H9 (cell line): Measurements from ENCODE around the gene HAGH. TPM values are rescaled to one million over a fixed set of nuclear protein-coding genes. Genes with fewer than 3 reads are reported as not detected.

Experiments
- DNase-seq: peaks from one replicate; pipeline ENCODE4 v3.0.0-alpha.2; 2017
- H2AFZ ChIP-seq: one replicate; pipeline ENCODE4 v1.6.1; 2013; ENCODE audit warnings: mild to moderate bottlenecking, low read length, control low read depth, moderate library complexity
- H2AK5ac ChIP-seq: 2 replicates; pipeline ENCODE4 v1.6.1; 2013; ENCODE audit warnings: low read length, control low read depth, mixed read lengths; ENCODE audit not compliant: insufficient read length
- H2BK120ac ChIP-seq: one replicate; pipeline ENCODE4 v1.6.1; 2013; ENCODE audit warnings: low read depth, mild to moderate bottlenecking, low read length, control low read depth, inconsistent platforms; ENCODE audit not compliant: poor library complexity, severe bottlenecking
- H2BK12ac ChIP-seq: 2 replicates; pipeline ENCODE4 v1.6.1; 2013; ENCODE audit warnings: low read length, control low read depth, mixed read lengths, low read depth; ENCODE audit not compliant: insufficient read length
- H2BK15ac ChIP-seq: 2 replicates; pipeline ENCODE4 v1.6.1; 2013; ENCODE audit warnings: low read depth, low read length, control low read depth
- H2BK20ac ChIP-seq: one replicate; pipeline ENCODE4 v1.6.1; 2013; ENCODE audit warnings: low read depth, mild to moderate bottlenecking, low read length, control low read depth, inconsistent platforms; ENCODE audit not compliant: poor library complexity, severe bottlenecking
- H2BK5ac ChIP-seq: 2 replicates; pipeline ENCODE4 v1.6.1; 2013; ENCODE audit warnings: low read length, control low read depth, mixed read lengths; ENCODE audit not compliant: insufficient read length
- H3K14ac ChIP-seq: 2 replicates; pipeline ENCODE4 v1.6.1; 2013; ENCODE audit warnings: low read length, control low read depth; ENCODE audit not compliant: insufficient read depth
- H3K18ac ChIP-seq: 2 replicates; pipeline ENCODE4 v1.6.1; 2013; ENCODE audit warnings: low read depth, mild to moderate bottlenecking, mixed read lengths, low read length, control low read depth; ENCODE audit not compliant: insufficient read length
- H3K23ac ChIP-seq: 2 replicates; pipeline ENCODE4 v1.6.1; 2013; ENCODE audit warnings: low read length, control low read depth, mixed read lengths, low read depth; ENCODE audit not compliant: insufficient read length
- H3K23me2 ChIP-seq: 2 replicates; pipeline ENCODE4 v1.6.1; 2013; ENCODE audit warnings: low read depth, mild to moderate bottlenecking, mixed read lengths, low read length, control low read depth; ENCODE audit not compliant: insufficient read length, poor library complexity, severe bottlenecking
- H3K27ac ChIP-seq: 2 replicates; pipeline ENCODE4 v1.5.1; 2013; ENCODE audit warnings: low read length, control low read depth, mixed read lengths, low read depth; ENCODE audit not compliant: insufficient read length
- H3K27me3 ChIP-seq: 2 replicates; pipeline ENCODE4 v1.6.1; 2013; ENCODE audit warnings: low read length, control low read depth, inconsistent platforms; ENCODE audit not compliant: insufficient read depth
- H3K4ac ChIP-seq: 2 replicates; pipeline ENCODE4 v1.6.1; 2013; ENCODE audit warnings: low read depth, mild to moderate bottlenecking, control low read depth, inconsistent platforms, low read length, moderate library complexity
- H3K4me1 ChIP-seq: 2 replicates; pipeline ENCODE4 v1.6.1; 2013; ENCODE audit warnings: low read length, control low read depth, inconsistent platforms; ENCODE audit not compliant: insufficient read depth
- H3K4me2 ChIP-seq: 2 replicates; pipeline ENCODE4 v1.6.1; 2013; ENCODE audit warnings: low read length, control low read depth, mixed read lengths; ENCODE audit not compliant: insufficient read length, insufficient read depth
- H3K56ac ChIP-seq: 2 replicates; pipeline ENCODE4 v1.6.1; 2013; ENCODE audit warnings: low read depth, mild to moderate bottlenecking, mixed read lengths, low read length, control low read depth; ENCODE audit not compliant: insufficient read length
- H3K79me1 ChIP-seq: 2 replicates; pipeline ENCODE4 v1.6.1; 2013; ENCODE audit warnings: low read depth, mild to moderate bottlenecking, moderate library complexity, low read length, control low read depth, inconsistent platforms; ENCODE audit not compliant: insufficient read depth, poor library complexity, severe bottlenecking
- H3K79me2 ChIP-seq: 2 replicates; pipeline ENCODE4 v1.6.1; 2013; ENCODE audit warnings: low read length, control low read depth, inconsistent platforms; ENCODE audit not compliant: insufficient read depth
- H3K9ac ChIP-seq: 2 replicates; pipeline ENCODE4 v1.6.1; 2013; ENCODE audit warnings: low read length, control low read depth, mixed read lengths; ENCODE audit not compliant: insufficient read length; ENCODE audit errors: extremely low read depth
- H3K9me3 ChIP-seq: one replicate; pipeline ENCODE4 v1.6.1; 2013; ENCODE audit warnings: low read depth, low read length, inconsistent platforms; ENCODE audit not compliant: control insufficient read depth
- H3T11ph ChIP-seq: one replicate; pipeline ENCODE4 v1.6.1; 2013; ENCODE audit warnings: mild to moderate bottlenecking, low read length, control low read depth, inconsistent platforms
- H4K20me1 ChIP-seq: one replicate; pipeline ENCODE4 v1.6.1; 2013; ENCODE audit not compliant: control insufficient read depth, insufficient read length, insufficient read depth
- H4K5ac ChIP-seq: 2 replicates; pipeline ENCODE4 v1.6.1; 2013; ENCODE audit warnings: low read depth, mild to moderate bottlenecking, mixed read lengths, low read length, control low read depth; ENCODE audit not compliant: insufficient read length
- H4K8ac ChIP-seq: replicated peaks from 2 replicates; pipeline ENCODE4 v1.6.1; 2013; ENCODE audit warnings: low read length, control low read depth, mixed read lengths, low read depth; ENCODE audit not compliant: insufficient read length
- H4K91ac ChIP-seq: 2 replicates; pipeline ENCODE4 v1.6.1; 2013; ENCODE audit warnings: low read depth, mild to moderate bottlenecking, moderate library complexity, mixed read lengths, low read length, control low read depth; ENCODE audit not compliant: insufficient read length
- H3K27ac Mint-ChIP-seq, 3 experiments: 2 replicates in 2 of 3; 3 replicates in 1 of 3; pipeline ENCODE4 v1.8.0; 2020 to 2021; ENCODE audit warnings: mixed read lengths in 3 of 3, mild to moderate bottlenecking in 1 of 3, moderate library complexity in 1 of 3
- H3K27me3 Mint-ChIP-seq: 2 replicates; pipeline ENCODE4 v1.8.0; 2021; ENCODE audit warnings: low read depth, mild to moderate bottlenecking, moderate library complexity, mixed read lengths
- H3K36me3 Mint-ChIP-seq, 3 experiments: 2 replicates in 2 of 3; 3 replicates in 1 of 3; pipeline ENCODE4 v1.8.0; 2020 to 2021; ENCODE audit warnings: low read depth in 3 of 3, mixed read lengths in 3 of 3; ENCODE audit not compliant: insufficient read depth in 1 of 3
- H3K4me1 Mint-ChIP-seq, 2 experiments: 2 replicates each; pipeline ENCODE4 v1.8.0; 2020; ENCODE audit warnings: mixed read lengths in 2 of 2
- H3K4me3 Mint-ChIP-seq, 2 experiments: 2 replicates in 1 of 2; 3 replicates in 1 of 2; pipeline ENCODE4 v1.8.0; 2020 to 2021; ENCODE audit warnings: mild to moderate bottlenecking in 2 of 2, mixed read lengths in 2 of 2, moderate library complexity in 1 of 2
- H3K9me3 Mint-ChIP-seq, 2 experiments: 2 replicates in 1 of 2; 3 replicates in 1 of 2; pipeline ENCODE4 v1.8.0; 2020; ENCODE audit warnings: mild to moderate bottlenecking in 2 of 2, mixed read lengths in 2 of 2, moderate library complexity in 1 of 2
- WGBS: extraction: QIAGEN DNeasy Blood & Tissue Kit; methylation state at CpG from one replicate; pipeline ENCODE4 v1.1.7; 2013; ENCODE audit warnings: missing lambda C conversion rate, low lambda C conversion rate, mixed read lengths; ENCODE audit not compliant: insufficient read length; ENCODE audit errors: extremely low coverage; 5-methylcytosine and 5-hydroxymethylcytosine counted together
- total RNA-seq: library from RNA; stranded (reverse); gene quantifications from 2 replicates; pipeline ENCODE4 v1.2.1, GENCODE V29; 2021
- TF ChIP-seq, protein P1 (sequence below): fragments of 200-600 bp; sonication (generic); conservative IDR thresholded peaks from 3 replicates; pipeline ENCODE4 v1.8.0; 2021; ENCODE audit warnings: antibody characterized with exemption, mild to moderate bottlenecking

The HAGH gene
- total RNA-seq, 1 experiment from 2014 or later, result 30.0 TPM

DNA sequence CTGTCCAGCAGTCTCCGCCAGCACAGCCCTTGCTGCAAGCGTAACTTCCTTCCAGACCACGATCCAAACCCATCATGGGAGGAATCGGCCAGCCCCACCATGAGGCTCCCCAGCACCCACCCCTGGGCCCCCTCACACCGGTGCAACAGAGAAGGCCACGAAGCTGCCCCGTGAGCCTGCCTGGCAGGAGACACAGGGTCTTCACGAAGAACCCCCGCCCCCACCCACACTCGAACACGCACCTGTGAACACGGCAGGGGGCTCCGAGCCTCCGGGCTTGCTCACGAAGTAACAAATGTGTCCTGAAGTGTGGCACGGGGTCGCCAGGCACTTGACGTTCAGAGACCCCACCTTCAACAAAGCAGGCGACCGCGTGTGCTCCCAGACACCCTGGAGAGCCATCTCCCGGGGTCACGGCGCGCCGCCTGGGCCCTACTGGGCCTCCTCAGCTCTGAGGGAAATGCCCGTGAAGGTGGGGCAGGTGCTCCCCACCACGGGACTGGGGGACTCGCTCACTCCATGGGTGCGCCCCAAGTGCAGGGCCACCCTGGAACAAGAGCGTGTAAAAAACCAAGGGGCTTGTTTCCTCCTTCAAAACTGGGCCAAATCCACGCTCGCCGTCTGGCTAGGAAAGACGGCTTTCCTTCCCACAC lies 7.6 kb downstream of the HAGH start:
- Histone ChIP-seq H3K9ac (no peak overlapping the region), H3K79me2 (no peaks in the 10 kb centered on the region), H2BK15ac (no peak overlapping the region), H2BK12ac (no peak overlapping the region), H3K4me1 (no peaks in the 10 kb centered on the region), H4K91ac (no peak overlapping the region), H3K9me3 (no peaks in the 10 kb centered on the region), H3K23ac (no peak overlapping the region), H2BK5ac (no peak overlapping the region), H3K4me2 (no peak overlapping the region), H3K4ac (no peak overlapping the region), H2AK5ac (no peak overlapping the region), H3K23me2 (no peaks in the 10 kb centered on the region), H3T11ph (no peak overlapping the region), H4K5ac (no peak overlapping the region), H3K56ac (no peak overlapping the region), H4K8ac (no peak overlapping the region), H2BK120ac (no peak overlapping the region), H4K20me1 (no peaks in the 10 kb centered on the region), H3K18ac (no peak overlapping the region), H2BK20ac (no peak overlapping the region), H2AFZ (no peak overlapping the region), H3K27ac (no peak overlapping the region), H3K27me3 (no peaks in the 10 kb centered on the region), H3K79me1 (no peaks in the 10 kb centered on the region), H3K14ac (no peak overlapping the region)
- Mint-ChIP-seq H3K4me3 (no peak overlapping the region), H3K9me3 (no peaks in the 10 kb centered on the region), H3K27ac (peak overlapping the region in 1 of 3 experiments; percentile 86; a peak in 2 of 7 replicates), H3K36me3 (peaks cover 4 to 17% (median 13%) of the 10 kb centered on the region in 3 experiments), H3K27me3 (peaks cover 1% of the 10 kb centered on the region), H3K4me1 (no peaks in the 10 kb centered on the region)
- TF ChIP-seq, protein P1, sequence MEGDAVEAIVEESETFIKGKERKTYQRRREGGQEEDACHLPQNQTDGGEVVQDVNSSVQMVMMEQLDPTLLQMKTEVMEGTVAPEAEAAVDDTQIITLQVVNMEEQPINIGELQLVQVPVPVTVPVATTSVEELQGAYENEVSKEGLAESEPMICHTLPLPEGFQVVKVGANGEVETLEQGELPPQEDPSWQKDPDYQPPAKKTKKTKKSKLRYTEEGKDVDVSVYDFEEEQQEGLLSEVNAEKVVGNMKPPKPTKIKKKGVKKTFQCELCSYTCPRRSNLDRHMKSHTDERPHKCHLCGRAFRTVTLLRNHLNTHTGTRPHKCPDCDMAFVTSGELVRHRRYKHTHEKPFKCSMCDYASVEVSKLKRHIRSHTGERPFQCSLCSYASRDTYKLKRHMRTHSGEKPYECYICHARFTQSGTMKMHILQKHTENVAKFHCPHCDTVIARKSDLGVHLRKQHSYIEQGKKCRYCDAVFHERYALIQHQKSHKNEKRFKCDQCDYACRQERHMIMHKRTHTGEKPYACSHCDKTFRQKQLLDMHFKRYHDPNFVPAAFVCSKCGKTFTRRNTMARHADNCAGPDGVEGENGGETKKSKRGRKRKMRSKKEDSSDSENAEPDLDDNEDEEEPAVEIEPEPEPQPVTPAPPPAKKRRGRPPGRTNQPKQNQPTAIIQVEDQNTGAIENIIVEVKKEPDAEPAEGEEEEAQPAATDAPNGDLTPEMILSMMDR, result no peak
- no CpG with 5 or more reads among the region's 35 CpGs for whole genome bisulfite sequencing
- DNase-seq, result no peak
